Mucosa of rectum (tissue), 2 donors: ENCODE measurements around the gene IRX5.

Experiments used
- H3K27ac ChIP-seq, 2 donors: one replicate each; pipeline ENCODE4 v1.7.0; 2013; ENCODE audit warnings: inconsistent platforms in 2 of 2, low read depth in 2 of 2, low read length in 2 of 2
- H3K27me3 ChIP-seq, 2 donors: one replicate each; pipeline ENCODE4 v1.7.0; 2013; ENCODE audit warnings: low read length in 2 of 2; ENCODE audit not compliant: control insufficient read depth in 2 of 2, insufficient read depth in 2 of 2
- H3K36me3 ChIP-seq, 2 donors: one replicate each; pipeline ENCODE4 v1.7.0; 2013; ENCODE audit warnings: low read length in 2 of 2; ENCODE audit not compliant: control insufficient read depth in 2 of 2, insufficient read depth in 2 of 2
- H3K4me1 ChIP-seq, 2 donors: one replicate each; pipeline ENCODE4 v1.7.0; 2013; ENCODE audit warnings: low read length in 2 of 2, mild to moderate bottlenecking in 1 of 2; ENCODE audit not compliant: control insufficient read depth in 2 of 2, insufficient read depth in 2 of 2
- H3K4me3 ChIP-seq, 2 donors: one replicate each; pipeline ENCODE4 v1.7.0; 2013; ENCODE audit warnings: low read length in 2 of 2
- H3K9ac ChIP-seq, 2 donors: one replicate each; pipeline ENCODE4 v1.7.0; 2013; ENCODE audit warnings: low read length in 2 of 2, low read depth in 1 of 2, mild to moderate bottlenecking in 1 of 2
- H3K9me3 ChIP-seq, 2 donors: one replicate each; pipeline ENCODE4 v1.7.0; 2013; ENCODE audit warnings: low read length in 2 of 2; ENCODE audit not compliant: control insufficient read depth in 2 of 2
- donor health status: healthy.
- donor health status: Normal muscosa, but diverticular disease.

The IRX5 gene

DNA sequence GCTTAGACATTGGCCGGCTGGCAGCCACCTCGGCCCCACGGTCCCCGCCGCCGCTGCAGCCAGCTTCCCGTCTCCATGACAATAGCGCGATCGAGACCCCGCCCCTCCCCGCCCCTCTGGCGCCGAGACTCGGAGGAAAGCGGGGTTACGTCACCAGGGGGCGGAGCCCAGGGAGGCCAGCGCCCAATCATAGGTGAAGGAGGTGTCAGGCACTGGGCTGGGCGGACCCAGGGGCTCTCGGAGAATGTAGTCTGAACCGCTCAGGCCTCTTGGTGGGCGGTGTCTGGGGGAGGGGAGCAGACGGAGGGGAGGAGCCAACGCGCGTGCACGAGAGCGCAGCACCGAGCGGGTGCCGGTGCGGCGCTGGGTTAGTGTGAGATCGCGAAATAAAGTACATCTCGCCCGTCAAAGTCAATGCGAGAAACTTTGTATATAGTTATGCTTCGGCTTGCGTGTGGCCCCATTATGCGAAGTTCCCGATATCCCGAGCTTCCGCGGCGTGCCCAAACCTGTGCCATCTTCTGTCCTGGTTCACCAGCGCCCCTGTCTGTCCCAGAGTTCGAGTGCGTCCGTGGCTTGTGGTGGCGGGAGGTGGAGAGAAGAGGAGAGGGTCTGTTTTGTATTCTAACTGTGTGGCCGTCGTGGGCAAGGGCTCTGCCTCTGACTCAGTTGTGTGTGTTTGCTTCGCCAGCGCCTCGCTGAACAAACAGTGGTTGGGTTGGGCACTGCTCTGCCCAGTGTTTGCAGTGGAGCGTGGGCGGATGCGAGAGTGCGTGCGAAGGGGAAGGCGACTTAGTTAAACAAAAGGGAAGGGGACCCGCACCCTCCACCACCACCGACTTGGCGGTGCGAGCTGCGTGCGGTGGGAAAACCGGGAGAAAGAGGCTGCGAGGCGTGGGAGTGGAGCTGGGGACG, 1.3 kb upstream of the IRX5 start:
- Histone ChIP-seq H3K9ac (peak overlapping the region; percentile 14 to 56), H3K27ac (peak overlapping the region in 1 of 2 donors; percentile 54), H3K36me3 (no peaks in the 10 kb centered on the region), H3K4me1 (peaks cover 14 to 19% of the 10 kb centered on the region in 2 donors), H3K4me3 (peak overlapping the region; percentile 68 to 77), H3K9me3 (no peaks in the 10 kb centered on the region), H3K27me3 (peaks cover 47 to 55% of the 10 kb centered on the region in 2 donors)

- H3K4me3 ChIP-seq: peak overlapping the region; percentile 68 to 77
- H3K27me3 ChIP-seq: peaks cover 54 to 60% of the 10 kb centered on the region in 2 donors
- H3K36me3 ChIP-seq: no peaks in the 10 kb centered on the region
- H3K9me3 ChIP-seq: no peaks in the 10 kb centered on the region
- peaks cover 14 to 19% of the 10 kb centered on the region in 2 donors for H3K4me1 ChIP-seq
- no peak overlapping the region for H3K27ac ChIP-seq
- no peak overlapping the region for H3K9ac ChIP-seq
Measured at GRCh38 chr16:54930869-54931119, 129 bp downstream of the IRX5 start.

GRCh38 chr16:54931120-54932014, 702 bp downstream of the IRX5 start:
- H3K4me1 ChIP-seq: peaks cover 14 to 19% of the 10 kb centered on the region in 2 donors
- no peaks in the 10 kb centered on the region for H3K9me3 ChIP-seq
- H3K36me3 ChIP-seq: no peaks in the 10 kb centered on the region
- peaks cover 53 to 60% of the 10 kb centered on the region in 2 donors for H3K27me3 ChIP-seq
- H3K4me3 ChIP-seq: peak overlapping the region; percentile 50 to 68
- H3K27ac ChIP-seq: no peak overlapping the region
- H3K9ac ChIP-seq: no peak overlapping the region

GRCh38 chr16:54932021-54932660, 1.5 kb downstream of the IRX5 start:
- H3K9me3 ChIP-seq: no peaks in the 10 kb centered on the region
- H3K27ac ChIP-seq: no peak overlapping the region
- peaks cover 54 to 60% of the 10 kb centered on the region in 2 donors for H3K27me3 ChIP-seq
- no peak overlapping the region for H3K4me3 ChIP-seq
- no peaks in the 10 kb centered on the region for H3K36me3 ChIP-seq
- H3K4me1 ChIP-seq: peaks cover 16 to 20% of the 10 kb centered on the region in 2 donors
- no peak overlapping the region for H3K9ac ChIP-seq

DNA sequence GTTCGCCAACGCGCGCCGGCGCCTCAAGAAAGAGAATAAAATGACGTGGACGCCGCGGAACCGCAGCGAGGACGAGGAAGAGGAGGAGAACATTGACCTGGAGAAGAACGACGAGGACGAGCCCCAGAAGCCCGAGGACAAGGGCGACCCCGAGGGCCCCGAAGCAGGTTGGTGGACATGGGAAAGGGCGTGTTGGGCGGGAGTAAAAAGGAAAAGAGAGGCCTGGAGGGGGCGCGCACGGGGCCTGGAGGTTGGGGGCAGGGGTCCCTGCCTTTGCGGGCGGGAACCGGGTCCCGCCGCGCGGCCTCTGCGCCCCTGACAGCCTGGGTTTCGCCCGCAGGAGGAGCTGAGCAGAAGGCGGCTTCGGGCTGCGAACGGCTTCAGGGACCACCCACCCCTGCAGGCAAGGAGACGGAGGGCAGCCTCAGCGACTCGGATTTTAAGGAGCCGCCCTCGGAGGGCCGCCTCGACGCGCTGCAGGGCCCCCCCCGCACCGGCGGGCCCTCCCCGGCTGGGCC, 2.1 kb downstream of the IRX5 start:
- Histone ChIP-seq H3K27ac (no peak overlapping the region), H3K4me1 (peaks cover 19 to 25% of the 10 kb centered on the region in 2 donors), H3K36me3 (no peaks in the 10 kb centered on the region), H3K27me3 (peaks cover 54 to 60% of the 10 kb centered on the region in 2 donors), H3K9ac (no peak overlapping the region), H3K4me3 (no peak overlapping the region), H3K9me3 (no peaks in the 10 kb centered on the region)

- Histone ChIP-seq H3K27me3 (peaks cover 57 to 63% of the 10 kb centered on the region in 2 donors), H3K4me1 (peaks cover 23 to 25% of the 10 kb centered on the region in 2 donors), H3K27ac (no peak overlapping the region), H3K9me3 (no peaks in the 10 kb centered on the region), H3K36me3 (no peaks in the 10 kb centered on the region), H3K9ac (no peak overlapping the region), H3K4me3 (no peak overlapping the region)
Measured at GRCh38 chr16:54933281-54934011, 2.8 kb downstream of the IRX5 start.

GRCh38 chr16:54934481-54935265, 4.0 kb downstream of the IRX5 start:
- Histone ChIP-seq H3K36me3 (no peaks in the 10 kb centered on the region), H3K27me3 (peaks cover 68 to 74% of the 10 kb centered on the region in 2 donors), H3K4me3 (no peak overlapping the region), H3K9ac (no peak overlapping the region), H3K4me1 (peaks cover 18 to 19% of the 10 kb centered on the region in 2 donors), H3K9me3 (no peaks in the 10 kb centered on the region), H3K27ac (no peak overlapping the region)

DNA sequence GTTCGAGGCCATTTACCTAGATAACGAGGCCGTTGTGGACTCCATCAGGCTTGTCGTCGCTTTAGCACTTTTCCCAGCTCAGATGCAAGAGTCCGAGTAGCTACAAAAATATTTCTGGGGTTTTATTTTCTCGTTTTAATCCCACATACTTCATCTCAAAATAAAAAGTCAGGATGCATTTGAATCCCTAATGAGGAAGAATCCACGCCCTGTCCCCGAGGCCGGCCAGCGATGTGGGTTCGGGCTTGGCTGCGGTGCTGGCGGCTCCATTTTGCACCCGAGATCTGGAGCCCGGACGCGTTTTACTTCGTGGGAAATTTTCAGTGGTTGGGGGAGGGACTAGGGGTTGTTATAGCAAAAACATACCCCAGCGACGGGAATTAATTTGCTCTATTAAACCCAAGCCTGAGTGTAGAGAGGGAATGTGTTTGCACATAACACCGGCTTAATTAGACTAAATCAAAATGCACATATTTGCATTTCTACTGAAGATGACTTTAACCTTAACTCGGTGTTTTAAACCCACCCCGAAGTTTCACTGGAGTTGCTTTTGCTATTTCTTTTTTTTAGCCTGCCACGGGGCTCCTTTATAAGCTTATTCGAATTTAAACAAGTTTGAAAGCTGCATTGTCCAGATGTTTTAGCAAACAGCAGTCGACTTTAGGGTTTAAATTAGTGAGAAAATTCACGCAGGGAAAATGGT, 4.8 kb downstream of the IRX5 start:
- H3K4me3 ChIP-seq: no peak overlapping the region
- H3K9me3 ChIP-seq: no peaks in the 10 kb centered on the region
- H3K4me1 ChIP-seq: peaks cover 11 to 13% of the 10 kb centered on the region in 2 donors
- no peak overlapping the region for H3K9ac ChIP-seq
- no peak overlapping the region for H3K27ac ChIP-seq
- no peaks in the 10 kb centered on the region for H3K36me3 ChIP-seq
- peaks cover 75 to 82% of the 10 kb centered on the region in 2 donors for H3K27me3 ChIP-seq
